ENCODE measurements around the gene LRP6.
"Not testable (repeated sequence)": the region's sequence is repeated elsewhere in the genome, so short reads cannot be mapped to it uniquely, and the experiment has no call there.

Gene LRP6

DNA sequence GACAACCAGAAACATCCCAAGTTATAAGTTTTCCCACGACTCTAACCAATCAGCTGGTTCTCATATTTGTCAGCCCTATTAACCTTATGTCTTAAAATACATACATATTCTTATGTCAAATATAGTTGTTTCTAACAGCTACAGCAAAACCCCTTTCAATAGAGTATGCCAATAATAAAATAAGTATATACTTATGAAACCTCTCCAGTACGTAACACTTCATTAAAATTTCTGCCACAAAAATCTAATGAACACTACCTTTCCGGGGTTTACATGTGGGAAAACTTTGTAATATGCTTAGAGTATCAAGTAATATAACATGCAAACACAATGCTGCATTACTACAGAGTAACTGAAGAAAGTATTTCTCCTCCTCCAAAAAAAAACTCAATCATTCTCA is 1.8 kb downstream of the LRP6 start:
- DNase-seq = no peak

DNA sequence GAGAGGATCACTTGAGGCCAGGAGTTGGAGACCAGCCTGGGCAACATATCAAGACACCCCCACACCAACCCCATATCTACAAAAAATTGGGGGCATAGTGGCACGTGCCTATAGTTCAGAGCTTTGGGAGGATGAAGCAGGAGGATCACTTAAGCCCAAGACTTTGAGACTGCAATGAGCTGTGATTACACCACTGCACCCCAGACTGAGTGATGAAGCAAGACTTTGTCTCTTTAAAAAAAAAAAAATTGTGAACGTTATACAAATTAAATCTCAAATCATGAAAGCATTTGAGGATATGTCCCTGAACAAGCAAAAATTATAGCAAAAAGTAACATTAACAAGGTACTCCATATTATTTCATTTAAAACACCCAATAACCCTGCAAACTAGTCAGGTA is 2.9 kb downstream of the LRP6 start:
- no peak for DNase-seq

DNA sequence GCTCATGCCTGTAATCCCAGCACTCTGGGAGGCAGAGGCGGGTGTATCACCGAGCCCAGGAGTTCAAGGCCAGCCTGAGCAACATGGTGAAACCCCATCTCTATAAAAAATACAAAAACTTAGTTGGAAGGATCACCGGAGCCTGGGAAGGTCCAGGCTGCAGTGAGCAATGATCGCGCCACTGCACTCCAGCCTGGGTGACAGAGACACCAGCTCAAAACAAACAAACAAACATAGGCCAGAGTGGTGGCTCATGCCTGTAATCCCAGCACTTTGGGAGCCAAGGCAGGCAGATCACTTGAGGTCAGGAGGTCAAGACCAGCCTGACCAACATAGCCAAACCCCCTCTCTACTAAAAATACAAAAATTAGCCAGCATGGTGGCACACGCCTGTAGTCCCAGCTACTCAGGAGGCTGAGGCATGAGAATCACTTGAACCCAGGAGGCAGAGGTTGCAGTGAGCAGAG is 10.5 kb downstream of the LRP6 start:
- DNase-seq = not testable (repeated sequence)

DNA sequence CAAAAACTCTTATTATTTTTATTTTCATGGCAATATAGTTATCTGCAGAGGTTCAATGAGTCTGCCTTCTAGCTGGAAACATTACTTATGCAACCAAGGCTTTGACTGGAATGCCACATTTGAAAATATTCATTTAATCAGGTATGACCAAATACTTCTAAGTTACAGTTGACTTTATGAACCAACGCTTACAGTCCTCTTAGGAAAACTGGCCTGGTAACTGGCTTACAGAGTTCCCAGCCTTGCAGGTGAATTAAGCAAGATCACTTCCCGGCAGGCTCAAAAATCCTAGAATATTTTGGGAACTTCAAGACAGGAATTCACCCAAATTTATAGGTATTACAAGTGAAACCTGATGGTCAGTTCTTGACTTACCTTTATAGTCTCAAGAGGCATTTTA is 12.3 kb downstream of the LRP6 start:
- no peak for DNase-seq

DNA sequence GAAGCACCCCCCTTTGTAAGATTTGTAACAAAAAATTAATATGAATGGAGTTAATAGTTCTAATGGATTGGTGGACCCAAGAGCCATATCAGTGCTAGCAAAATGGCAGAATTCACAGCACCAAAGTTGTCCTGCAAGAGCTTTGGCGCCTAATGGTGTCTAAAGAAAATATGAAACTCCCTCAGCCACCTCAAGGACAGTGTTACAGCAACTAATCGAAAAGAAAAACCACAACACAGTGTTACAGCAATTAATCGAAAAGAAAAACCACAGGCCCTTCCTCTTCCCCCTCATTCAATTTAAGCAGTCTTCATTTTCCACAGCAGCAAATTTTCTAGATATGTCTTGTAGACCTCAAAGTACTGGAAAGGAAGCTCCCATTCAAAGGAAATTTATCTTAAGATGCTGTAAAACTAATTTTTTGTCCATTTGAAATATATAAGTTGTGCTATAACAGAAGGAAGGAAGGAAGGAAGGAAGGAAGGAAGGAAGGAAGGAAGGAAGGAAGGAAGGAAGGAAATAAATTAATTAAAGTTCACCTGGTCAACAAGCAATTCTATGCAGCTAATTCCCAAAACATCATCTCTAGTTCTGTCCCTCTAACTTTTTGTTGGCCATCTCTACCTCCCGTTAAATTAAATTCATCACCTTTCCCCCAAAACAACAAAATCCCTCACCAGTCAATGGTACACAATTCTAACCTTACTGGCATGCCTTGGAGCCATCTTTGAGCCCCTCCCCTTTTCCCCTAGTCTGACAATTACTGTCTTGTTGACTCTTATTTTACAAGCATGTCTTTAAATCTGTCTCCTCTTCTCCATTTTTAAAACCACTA is 17.4 kb downstream of the LRP6 start:
- DNase-seq = no peak

DNA sequence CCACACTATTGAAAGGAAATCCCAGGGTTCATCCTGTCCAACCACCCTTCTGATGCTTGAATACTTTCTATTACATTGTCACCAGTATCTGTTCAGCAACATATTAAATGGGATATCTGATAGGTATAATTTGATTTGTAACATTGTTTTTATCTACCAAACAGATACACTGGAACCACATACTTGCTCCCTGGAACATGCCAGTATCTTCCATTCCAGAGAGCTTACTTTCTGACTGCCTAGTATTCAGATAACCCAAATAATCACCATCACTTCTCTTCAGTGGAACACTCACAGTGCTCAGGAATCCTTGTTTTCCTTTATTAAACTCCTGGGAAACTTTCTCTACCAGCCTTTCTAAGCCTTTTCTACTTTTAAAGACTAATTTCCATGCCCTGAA is 19.3 kb downstream of the LRP6 start:
- no peak for DNase-seq

DNA sequence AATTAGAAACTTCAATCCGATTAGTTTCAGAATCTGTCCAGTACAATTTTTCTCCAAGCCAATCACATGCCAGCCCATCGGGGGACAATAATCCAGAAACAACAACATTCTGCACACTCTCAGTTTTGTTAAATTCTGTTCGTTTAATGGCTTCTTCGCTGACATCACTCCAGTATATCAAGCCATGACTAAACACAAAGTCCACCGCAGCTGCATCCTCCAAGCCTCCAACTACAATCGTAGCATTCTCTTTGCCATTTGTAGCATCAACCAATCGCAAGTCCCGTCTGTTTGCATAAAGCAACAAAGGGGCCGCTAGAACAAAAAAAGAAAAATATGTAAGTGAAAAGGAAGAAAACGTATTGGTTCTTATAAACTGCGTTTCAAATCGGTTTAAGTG is 22.5 kb downstream of the LRP6 start:
- DNase-seq = no peak

DNA sequence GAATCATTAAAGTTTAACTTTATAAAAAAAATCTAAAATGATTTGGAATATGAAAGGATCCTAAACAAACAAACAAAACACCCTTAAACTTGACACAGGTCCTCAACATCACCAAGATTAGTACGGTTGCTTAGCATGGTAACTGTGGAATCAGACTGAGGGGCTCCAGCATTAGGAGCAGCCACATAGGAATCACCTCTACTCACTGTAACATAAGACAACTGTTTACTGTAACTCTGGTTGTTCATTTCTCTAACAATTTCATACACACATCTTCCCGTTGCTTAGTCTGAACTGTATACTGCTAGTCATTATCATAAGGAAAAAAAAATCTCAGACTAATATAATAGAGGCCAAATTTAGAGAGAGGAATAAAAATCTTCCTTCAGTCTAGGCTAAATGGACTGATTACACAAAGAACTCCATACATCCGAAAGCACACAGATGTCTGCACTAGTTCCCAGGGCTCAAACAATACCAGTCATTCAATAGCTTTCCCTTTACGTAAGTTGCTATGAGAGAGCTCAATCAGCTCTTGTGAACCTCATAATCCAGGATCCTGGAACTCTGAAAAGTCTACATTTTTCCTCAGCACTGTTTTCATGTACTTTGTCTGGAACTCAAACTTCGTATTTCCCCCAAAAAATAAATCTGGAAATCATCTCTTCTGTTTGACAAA is 26.0 kb downstream of the LRP6 start:
- DNase-seq = no peak

DNA sequence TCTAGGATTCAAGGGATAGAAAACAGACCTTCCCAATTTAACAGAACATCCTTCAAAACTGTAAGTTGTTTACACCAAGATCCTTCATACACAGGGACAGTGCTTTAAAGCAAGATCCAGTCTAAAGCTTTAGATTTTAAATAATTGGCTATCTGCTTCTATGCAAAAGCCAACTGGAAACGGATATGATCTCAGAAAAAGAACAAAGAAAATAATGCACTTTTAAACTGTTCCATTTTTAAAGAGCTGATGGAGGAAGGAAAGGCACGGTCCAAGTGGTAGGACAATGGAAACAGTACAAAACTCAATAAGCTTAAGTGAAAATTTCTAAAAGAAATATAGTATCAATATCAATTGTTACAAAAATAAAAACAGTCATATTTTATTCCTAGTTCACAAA is 27.7 kb downstream of the LRP6 start:
- DNase-seq = no peak

DNA sequence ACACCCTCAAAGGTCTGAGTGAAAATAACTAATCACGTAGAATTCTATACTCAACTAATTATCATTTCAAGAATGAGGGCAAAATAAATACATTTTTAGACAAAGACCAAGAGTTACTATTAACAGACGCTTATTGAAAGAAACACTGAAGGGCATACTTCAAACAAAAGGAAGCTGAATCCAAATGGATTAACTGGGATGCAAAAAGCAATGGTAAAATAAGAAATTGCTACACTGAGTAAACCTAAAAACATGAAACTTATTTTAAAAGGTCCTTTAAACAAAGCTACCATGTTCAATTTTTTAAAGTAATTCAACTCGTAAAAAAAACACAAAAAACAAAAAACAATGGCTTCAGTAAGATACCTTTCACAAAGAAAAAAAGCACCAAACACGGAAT is 28.2 kb downstream of the LRP6 start:
- DNase-seq = no peak

DNA sequence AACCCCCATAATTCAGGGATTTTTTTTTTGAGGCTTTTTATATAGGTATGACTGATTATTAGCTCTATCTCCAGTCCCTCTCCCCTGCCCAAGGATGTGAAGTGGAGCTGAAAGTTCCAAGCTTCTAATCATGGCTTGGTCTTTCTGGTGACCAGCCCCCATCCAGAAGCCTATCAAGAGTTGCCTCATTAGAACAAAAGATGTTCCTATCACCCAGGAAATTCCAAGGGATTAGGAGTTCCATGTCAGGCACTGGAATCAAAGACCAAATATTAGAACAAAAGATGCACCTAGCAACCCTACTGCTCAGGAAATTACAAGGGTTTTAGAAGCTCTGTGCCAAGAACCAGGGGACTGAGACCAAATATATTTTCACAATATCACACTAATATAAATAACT is 29.9 kb downstream of the LRP6 start:
- no peak for DNase-seq

DNA sequence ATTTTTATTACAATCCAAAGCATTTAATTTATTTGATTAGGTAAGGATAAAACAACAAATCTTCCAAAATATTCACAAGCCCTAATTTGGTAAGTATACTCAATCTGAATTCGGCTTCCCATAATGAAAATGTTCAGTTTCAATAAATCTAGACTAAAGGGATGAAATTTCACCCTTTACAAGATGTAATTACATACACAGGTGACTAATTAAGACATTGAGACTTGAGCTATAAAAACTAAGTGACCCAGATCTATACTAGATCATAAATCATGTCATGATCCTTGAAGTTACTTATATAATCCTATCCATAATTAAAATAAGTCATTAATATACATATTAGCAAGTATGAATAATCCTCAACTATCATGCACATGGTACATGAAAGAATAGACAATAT is 36.6 kb downstream of the LRP6 start:
- no peak for DNase-seq

DNA sequence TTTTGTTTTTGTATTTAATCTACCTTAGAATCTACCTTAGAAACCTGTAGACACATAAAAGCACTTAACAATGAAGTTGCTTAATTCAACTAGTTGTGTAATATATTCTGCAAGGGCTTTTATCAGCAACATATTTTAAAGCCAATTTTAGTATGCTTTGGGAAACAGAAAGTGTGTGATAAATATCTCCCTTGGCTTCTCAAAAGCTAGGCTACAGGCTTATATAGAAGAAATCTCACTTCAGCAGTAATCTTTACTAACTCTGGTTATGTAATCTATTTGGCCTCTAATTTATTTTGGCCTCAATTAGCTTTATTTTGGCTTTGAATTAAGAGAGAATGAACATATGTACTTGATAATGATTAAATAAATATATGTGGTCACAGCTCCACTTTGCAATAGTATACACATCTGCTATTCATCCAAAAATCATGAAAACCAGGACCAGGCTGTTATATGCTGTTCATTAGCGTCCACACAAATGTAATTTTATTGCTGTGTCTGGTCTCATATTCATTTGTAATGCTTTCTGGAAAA is 37.2 kb downstream of the LRP6 start:
- no peak for DNase-seq

DNA sequence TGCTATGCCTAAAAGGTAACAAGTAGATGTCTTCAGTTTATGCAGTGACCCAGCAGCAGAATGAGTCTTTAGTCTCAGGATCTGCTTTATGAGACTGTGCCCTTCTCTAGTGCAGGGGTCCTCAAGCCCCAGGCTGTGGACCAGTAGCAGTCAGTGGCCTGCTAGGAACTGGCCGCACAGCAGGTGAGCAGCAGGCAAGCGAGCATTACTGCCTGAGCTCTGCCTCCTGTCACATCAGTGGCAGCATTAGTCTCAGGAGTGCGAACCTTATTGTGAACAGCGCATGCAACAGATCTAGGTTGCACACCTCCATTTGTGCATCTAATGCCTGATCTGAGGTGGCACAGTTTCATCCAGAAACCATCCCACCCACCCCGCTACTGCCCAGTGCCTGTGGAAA is 38.4 kb downstream of the LRP6 start:
- no peak for DNase-seq

DNA sequence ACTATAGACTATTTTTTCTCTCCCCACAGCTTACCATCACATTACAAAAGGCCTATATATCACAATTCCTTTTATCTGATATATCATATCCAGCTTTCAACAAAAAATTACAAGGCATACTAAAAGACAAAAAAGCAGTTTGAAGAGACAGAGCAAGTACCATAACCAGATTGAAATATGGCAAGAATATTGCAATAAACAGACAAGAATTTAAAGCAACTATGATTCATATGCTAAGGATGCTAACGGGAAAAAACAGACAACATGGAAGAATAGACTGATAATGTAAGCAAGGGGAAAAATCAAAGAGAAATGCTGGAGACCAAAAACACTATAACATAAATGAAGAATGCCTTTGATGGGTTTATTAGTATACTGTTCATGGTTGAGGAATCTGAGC is 40.7 kb downstream of the LRP6 start:
- DNase-seq = no peak

DNA sequence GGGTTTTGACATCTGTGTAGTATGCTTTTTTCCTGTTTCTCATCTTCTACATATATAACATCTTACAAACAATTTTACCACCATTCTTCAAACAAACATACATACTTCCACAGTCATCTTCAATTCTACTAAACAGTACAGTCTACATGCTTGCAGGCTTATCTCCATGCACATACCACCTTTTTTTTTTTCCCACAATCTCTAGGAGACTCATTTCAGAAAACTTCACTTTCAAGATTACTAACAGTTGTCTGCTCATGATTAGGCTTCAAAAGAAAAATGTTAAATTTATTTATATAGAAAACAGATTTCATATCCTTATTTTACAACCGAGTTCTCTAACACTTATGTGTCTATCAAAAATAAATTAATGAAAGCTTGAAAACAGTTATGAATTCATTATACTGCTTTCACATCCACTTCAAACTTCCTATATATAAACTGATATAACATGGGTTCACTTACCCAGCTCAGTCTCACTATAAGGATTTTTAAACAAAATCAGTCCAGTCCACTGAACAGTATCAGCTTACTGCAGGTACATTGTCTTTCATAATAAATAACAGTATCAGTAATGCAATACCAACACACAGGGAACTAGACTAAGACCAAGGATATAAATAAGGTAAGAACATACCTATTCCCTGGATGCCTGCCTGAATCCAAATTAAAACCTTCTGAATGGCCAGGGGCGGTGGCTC is 42.5 kb downstream of the LRP6 start:
- no peak for DNase-seq

DNA sequence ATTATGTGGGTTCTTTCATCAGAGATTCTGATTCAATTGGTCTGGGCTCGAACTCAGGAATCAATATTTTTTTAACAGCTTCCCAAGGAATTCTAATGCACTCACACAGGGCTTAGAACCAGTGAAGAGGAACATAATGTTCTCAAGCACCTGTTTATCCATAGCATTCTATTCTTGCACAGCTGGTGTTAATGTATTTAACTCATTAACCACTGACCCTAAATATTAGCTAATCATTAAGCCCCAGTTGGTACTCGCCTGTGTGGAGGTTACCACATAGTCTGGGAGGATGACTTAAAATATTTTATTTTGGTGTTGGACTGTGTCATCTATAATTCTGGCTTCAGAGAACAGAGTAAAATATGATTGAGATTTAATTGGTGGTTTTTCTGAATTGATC is 45.3 kb downstream of the LRP6 start:
- DNase-seq = no peak

DNA sequence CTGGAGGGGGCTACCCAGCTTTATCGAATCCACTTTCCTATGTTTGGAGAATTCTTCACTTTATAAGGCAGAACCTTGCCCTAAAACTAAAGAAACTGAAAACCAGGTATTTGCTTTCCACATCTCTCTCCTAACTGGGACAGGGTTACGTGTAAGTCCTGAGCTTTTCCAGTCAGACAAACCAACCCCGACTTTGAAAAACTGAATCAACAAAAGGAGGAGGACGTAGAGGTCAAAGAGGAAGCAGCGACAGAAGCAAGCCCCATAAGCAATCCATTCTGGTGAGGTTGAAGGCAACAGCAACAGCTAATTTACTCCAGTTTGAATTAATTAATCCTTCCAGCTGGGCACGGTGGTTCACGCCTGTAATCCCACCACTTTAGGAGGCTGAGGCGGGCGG is 47.2 kb downstream of the LRP6 start:
- DNase-seq = no peak

DNA sequence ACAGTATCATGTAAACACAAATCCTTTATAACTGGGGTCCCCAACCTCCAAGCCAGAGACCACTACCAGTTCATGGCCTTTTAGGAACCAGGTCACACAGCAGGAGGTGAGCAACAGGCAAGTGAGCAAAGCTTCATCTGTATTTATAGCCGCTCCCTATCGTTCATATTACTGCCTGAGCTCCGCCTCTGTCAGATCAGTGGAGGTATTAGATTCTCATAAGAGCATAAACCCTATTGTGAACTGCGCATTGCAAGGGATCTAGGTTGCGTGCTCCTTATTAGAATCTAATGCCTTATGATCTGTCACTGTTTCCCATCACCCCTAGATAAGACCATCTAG is 49.9 kb downstream of the LRP6 start:
- no peak for DNase-seq

DNA sequence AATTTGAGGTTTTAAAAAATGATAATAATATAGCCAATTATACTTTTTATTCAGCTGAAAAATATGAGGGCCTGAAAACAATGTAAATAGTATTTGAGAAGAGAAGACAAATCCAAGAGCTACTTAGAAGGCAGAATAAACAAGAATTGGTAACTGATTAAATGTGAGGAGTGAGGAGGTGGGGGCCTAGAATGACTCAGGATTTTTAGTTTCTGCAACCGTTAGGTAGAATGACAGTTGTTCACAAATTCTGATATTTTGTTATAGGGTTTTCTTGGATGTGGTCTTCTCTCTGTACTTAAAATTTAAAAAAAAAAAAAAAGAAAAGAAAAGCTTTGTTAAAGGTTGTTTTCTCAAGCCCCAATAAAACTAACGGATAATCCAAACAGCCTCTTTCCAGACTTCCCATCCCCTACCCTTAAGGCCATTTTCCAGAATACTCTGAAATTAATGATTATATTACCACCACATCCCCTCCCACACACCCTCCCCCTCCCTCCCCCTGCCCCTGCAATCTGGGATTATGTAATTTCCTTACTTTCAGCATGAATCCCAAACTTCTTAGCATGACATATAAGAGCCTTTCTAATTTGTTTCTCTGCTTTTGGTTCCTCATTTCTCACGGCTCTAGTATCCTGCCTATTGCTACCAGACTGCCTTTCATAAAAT is 50.4 kb downstream of the LRP6 start:
- no peak for DNase-seq

DNA sequence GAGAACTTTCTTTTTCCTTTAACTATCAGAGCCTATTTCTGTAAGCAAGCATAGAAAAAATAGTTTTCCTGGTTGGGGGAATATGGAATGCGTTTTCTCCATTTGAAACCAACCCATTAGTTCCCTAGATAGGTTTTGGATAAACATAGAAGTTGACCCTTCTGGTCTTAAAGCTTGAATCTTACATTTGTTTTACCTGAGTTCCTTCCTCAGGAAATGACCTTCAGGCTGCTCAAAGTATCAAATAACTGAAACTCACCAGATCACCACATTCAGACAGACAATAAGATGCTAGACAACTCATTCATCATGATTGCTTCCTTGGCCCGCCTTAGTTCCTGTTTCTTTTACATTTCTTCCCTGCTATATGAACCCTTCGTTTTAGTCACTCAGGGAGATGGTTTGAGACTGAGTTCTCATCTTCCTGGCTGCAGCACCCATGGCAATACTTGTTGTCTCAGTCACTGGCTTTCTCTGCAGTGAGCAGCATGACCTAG is 52.2 kb downstream of the LRP6 start:
- DNase-seq = no peak

DNA sequence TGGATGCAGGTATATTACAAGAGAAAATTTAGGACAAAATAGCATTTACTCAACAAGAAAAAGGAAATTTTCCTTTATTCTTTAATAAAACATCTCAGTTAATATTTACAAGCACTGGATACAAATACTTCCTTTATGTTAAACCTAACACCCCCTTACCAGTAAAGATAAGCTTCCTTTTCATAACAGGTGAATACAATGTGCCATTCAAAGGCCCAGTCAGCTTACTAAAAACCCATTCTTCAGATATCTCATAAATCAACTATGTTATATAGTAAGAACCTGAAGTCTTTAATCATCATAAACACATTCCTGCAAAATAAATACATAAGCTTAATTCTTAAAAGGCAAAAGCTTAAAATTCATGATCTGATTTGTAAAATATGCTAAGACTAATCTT is 52.6 kb downstream of the LRP6 start:
- DNase-seq = no peak

DNA sequence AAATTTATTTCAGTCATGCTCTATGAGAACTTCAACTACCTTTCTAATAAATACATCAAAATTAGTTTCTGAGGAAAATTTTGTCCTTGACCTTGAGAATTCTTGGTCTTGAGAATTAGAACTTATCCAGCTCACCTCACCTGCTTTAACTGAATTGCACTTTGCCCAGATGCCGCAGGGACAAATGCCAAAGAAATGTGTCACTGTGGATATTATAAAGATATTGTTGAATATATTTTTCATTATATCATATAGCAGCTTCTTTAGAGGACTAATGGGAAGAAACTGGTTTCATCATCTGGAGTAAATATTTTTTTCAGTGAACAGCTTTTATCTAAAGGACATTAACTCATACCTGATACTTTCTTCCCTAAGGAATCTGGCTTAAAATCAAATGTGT is 54.1 kb downstream of the LRP6 start:
- DNase-seq = no peak
